GM21381 (cell line): ENCODE measurements around the gene NEK5.
"Not testable (repeated sequence)": the region's sequence is repeated elsewhere in the genome, so short reads cannot be mapped to it uniquely, and the experiment has no call there.

Experiments
- ATAC-seq: cut with Tn5 transposase; IDR thresholded peaks from one replicate; pipeline ENCODE4 v1.9.1; 2021; ENCODE audit warnings: mild to moderate bottlenecking, moderate library complexity; ENCODE audit not compliant: unreplicated experiment

The NEK5 gene, protein sequence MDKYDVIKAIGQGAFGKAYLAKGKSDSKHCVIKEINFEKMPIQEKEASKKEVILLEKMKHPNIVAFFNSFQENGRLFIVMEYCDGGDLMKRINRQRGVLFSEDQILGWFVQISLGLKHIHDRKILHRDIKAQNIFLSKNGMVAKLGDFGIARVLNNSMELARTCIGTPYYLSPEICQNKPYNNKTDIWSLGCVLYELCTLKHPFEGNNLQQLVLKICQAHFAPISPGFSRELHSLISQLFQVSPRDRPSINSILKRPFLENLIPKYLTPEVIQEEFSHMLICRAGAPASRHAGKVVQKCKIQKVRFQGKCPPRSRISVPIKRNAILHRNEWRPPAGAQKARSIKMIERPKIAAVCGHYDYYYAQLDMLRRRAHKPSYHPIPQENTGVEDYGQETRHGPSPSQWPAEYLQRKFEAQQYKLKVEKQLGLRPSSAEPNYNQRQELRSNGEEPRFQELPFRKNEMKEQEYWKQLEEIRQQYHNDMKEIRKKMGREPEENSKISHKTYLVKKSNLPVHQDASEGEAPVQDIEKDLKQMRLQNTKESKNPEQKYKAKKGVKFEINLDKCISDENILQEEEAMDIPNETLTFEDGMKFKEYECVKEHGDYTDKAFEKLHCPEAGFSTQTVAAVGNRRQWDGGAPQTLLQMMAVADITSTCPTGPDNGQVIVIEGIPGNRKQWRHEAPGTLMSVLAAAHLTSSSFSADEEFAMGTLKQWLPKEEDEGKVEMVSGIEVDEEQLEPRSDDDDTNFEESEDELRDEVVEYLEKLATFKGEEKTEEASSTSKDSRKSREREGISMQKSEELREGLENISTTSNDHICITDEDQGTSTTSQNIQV

DNA sequence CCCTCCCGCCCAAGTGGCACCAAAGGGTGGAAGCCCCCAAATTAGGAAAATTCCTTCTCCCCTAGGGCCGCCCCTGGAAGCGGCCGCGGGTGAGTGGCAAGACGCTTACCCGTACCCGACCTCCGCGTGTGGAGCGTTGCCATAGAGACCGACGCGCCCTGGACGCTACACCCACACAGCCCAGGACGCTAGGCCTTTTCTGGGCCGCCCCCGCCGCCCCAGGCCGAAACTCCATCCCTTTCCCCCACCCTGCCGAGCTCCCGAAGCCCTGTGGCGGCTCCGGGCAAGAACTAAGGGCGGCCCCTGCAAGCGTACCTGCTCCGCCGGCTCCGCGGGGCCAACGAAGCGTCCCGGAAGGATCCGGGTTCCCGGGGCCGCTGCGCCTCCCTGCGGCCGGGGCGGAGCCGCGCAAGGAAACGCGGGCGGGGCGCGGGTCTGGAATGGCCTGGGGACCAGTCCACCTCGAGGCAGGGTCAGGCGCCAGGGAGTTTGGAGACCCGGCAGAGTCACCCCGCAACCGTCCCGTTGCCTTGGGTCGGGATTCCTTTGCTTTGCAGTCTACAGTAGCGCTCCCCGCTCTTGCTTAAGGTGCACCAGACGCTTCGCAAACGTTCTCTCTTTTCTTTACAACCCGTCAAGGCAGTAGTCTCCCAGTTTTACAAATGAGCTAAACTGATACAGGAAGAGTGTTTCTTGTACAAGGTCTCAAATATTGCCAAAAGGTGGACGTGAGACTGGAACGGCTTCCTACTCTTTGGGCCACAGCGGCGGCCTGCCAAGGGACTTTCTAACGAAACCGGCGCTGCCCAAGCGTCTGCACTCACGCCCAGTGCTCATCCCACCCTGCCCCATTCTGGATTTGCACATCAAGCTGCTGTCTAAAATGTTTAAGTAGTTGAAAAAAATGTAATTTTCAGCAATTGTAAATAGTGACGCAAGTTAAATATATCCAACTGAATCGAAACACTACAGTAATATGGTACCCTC is at the start of gene NEK5:
Gene NEK5 (minus strand): TSS at position 360 of the 987 bp plus-strand sequence. CDS start 1,591 bp downstream, outside the sequence.
- ATAC-seq, result peak; percentile 60

DNA sequence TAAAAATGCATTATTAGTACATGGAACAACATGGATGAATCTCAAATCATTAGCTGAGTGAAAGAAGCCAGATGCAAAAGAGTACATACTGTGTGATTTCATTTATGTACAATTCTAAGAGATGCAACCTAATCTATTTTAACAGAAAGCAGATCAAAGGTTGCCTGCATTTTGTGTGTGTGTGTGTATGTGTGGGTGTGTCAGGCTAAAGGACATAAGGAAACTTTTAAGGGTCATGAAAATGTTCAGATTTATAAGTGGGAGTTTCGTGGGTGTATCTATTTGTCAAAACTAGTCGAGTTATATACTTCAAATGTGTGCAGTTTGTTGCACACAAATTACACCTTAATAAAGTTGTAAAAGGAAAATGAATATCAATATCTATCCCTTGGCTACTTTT is 48.4 kb upstream of the NEK5 start:
- ATAC-seq, result no peak

DNA sequence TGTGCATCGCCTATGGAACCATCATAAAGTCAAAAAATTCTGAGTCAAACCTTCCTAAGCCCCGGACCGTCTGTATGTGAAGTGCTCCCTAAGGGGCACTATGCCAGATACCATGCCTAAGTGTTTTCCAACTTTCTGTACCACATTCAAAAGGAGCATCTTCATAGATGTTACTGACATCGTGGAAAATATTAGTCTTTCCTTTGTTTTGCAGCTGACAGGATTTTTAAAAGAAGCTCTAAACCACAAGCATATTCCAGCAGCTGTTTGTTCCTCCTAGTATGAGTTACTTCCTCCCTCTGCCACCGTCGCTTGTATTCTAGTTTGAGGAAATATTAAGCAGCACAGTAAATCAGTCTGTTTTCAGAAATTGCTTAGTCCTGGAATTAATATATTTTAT is 45.1 kb upstream of the NEK5 start:
- ATAC-seq, result not testable (repeated sequence)

DNA sequence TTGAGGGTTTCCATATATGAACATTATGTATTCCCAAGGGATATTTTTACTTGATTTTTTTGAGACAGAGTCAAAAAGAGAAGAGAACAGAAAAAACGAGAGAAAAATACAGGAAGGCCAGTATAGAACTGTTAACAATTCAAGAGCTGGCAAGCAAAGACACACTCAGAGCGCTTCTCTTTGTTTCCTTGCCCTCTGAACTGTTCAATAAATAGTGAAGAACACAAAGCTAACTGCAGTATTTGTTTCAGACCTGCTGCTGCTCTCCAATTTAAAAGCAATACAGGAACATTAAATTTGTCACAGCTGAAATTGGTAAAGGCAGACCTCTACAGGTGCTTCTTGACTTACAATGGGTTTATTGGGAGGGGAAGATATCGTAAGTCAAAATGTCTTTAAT is 44.5 kb upstream of the NEK5 start:
- ATAC-seq, result no peak

DNA sequence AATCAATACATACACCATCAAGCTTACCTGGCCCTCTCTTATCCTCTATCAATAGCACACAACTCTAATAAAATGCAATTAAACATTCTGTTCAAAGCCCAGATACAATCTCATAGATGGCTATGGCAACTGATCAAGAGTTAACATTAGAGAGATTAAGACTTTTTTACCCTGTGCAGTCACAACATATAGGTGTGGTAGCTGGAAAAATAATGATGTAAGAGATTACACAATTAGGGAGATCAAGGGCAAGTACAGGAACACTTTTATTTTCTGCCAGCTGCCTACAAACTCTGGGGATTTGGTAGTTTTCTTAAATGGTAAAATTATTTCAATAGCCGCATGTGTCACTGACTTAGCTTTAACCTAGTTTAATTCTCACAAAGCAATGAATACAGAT is 42.8 kb upstream of the NEK5 start:
- not testable (repeated sequence) for ATAC-seq

DNA sequence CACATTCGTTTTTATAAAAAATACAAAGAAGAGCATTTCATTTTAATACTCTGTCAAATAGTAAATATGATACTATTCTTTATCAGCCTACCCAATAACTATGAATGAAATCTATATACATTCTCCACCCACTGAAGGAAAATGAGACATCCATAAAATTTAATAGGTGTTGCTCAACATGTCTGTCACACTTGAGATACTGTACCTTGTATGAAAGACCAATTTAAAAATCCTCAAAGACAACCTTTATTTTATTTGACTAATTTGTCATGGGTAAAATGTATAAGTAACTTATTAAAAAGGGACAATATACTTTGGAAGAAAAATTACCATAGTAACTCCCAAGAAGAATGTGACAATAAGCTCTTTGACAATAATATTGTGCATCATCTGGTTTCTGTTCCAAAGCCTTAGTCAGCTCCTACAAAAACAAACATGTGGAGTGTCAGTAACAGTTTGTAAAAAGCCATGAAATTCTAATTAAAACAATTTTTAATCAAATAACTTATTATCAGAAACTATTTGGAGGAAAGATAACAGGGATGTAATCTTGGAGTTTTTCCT is 42.0 kb upstream of the NEK5 start:
- not testable (repeated sequence) for ATAC-seq

DNA sequence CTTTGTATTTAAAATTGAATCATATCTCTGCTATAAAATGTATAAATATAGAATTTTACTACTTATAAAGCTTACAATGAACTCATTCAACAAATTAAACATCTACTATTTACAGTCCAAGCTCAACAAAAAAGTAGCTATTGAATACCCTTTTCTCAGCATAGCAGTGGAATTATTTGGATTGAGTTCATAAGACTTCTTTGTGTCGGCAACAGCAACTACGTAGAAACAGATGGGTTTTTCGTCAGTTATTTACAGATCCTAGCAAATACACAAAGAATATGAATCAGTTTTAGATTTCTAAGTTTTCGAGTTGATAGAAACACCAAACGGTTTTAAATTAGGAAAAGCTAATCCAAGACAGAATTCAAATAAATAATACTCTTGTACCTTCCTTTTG is 41.0 kb upstream of the NEK5 start:
- no peak for ATAC-seq

DNA sequence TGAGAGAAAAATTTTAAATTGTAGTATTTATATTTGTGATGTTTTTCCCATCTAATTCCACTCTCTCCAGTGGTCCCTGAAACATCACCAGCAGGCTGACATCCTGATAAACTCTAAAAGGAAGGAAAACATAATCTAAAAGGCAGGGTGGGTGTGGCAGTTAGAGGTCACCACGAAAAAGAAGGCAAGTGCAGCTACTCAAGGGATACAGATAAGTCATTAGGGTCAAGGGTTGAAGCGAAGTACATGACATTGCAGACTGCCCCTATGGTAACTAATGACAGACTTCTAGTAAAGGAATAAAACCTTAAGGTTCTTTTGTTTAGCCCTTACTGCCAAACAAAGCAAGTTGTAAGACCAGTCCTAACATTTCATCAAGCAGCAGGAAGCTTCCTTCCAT is 36.5 kb upstream of the NEK5 start:
- no peak for ATAC-seq

DNA sequence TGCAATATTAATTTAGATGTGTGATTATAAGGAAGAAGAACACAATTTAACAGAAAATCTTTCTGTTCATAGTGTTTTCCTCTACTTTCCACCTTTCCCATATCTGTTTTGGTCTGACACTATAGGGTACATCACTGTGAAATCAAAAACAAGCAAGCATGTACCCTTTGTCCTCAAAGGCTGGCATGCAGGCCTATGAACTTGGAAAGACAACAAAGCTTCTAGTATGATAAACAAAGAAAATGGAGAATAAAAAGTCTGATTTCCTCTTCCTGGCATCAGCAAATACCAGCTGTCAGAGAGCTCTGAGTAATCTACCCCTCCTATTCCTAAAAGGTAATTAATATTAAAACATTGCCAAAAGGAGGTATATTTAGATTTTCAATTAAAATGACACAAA is 36.1 kb upstream of the NEK5 start:
- ATAC-seq, result no peak

DNA sequence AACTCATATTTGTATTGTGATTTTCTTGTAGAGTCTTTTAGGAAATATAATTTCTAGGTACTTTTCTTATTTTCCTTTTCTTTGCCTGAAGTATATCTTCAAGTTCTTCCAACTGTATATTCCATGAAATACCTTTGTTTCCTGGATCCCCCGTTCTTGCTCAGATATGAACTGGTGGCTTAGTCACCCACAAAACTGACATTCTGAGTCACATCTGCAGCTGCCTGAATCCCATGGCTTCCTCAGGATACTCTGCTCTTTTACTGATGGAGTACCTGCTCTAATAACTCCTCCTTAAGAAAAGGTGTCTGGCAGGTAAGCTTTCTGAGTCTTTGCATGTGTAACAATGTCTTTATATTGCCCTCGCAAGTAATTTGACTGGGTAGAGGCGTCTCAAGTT is 35.0 kb upstream of the NEK5 start:
- not testable (repeated sequence) for ATAC-seq

DNA sequence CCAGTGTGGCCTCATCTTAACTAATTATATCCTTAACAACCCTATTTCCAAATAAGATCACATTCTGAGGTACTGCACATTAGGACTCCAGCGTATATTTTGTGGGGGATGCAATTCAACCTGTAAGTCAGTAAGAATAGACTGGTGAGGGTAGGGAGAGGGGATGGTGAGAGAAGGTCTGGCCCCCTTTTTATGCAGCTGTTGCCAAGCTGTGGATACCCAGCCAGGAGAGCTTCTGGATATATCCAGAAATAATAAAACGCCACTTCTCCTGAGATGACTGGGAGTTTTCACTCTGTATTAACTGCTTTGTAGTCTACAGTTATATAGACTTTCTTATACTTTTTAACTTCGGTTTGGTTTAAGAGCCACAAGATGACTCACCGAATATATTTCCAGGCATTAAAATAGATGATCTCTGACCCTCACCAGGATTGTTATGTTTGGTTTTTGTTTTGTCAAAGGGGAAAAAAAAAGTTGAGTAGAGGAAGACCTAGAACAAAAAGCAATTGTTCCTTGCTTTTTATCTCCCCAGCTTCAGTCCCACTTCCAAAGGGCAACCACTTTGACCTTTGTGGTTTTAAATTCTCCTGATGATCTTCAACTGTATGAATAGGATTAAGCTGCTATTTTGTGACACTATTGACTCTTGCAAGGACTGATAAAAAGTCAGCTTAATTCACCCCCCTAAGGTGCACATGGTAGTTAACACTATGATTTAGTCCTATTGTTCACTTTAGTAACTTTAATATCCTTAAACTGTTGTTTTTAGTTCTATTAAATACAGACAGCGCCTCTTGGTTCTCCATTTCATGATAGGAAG is 33.6 kb upstream of the NEK5 start:
- ATAC-seq, result no peak

DNA sequence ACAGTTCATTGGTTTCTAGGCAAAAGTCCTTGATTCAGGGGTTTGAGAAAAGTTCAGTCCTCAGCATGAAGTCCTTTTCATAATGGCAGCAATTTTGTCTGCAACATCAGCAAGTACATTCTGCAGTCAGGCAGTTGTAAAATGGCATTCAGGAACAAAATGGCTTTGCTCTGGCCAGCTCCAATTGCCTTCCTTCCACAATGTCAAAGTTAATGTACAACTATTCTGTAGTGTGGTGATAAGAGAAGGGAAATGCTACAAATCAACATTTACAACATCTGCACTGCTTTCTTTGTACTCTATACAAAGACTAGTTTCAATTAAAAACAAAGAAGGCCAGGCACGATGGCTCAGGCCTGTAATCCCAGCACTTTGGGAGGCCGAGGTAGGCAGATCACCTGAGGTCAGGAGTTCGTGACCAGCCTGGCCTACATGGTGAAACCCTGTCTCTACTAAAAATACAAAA is 32.3 kb upstream of the NEK5 start:
- no peak for ATAC-seq

DNA sequence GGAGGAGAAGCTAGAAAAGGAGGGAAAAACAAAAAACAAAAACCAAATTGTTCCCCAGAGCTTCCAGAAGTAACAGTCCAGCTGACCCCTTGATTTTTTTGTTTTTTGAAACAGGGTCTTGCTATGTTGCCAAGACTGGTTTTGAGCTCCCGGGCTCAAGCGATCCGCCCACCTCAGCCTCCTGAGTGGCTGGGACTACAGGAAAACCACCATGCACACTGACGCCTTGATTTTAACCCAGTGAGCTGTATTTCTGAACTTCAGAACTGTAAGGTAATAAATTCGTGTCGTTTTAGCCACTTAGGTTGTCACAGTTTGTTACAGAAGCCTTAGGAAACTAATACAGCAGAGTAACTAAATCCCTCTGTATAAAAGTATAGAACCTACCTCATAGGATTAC is 31.6 kb upstream of the NEK5 start:
- no peak for ATAC-seq

DNA sequence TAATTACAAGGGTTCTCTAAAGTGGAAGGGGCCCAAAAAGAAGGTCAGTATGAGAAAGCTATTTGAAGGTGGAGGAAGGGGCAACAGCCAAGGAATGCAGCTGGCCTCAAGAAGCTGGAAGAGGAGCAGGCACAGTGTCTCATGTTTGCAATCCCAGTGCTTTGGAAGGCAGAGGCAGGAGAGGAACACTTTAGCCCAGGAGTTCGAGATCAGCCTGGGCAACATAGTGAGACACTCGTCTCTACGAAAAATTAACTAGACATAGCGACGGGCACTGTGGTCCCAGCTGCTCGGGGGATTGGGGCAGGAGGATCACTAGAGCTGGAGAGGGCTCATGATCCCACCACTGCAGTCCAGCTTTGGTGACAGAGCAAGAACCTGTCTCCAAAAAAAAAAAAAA is 31.2 kb upstream of the NEK5 start:
- no peak for ATAC-seq

DNA sequence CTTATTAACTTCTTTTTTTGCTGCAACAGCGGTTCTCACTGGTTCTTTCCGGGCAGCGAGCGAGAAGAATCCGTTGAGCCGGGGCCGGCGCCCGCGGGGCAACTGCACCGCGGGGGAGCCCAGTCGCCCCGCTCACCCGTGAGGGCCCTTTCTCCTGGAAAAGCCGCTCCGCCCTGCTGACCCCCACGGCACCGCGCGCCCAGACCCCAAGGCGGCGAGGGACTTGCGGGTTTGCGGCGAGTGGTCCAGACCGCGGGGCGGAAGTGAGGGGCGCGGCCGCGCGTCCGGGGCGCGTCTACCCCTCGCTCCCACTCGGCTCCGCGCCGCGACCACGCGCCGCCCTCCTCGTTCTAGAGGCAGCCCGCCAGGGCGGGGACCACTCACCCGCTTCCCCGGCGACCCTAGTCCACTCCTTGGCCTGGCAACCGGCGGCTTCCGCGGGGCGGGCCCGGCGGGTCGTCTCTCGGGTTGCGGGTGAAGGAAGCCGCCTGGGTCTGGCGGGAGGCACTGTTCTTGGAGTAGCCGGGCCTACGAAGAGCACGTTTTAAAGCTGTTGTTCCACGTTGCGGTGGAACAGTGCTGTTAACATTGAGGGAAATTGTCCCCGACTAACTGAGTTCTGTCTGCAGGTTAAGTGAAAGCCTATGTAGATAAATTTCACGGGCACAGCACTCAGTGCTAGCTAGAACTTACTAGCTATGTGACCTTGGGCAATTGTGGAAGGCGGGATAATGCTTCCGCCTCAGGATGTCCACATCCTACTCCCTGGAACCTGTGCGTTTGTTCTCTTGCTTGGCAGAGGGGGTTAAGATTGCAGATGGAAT is 30.5 kb upstream of the NEK5 start, which contains the start of gene NEK3:
Gene NEK3 (minus strand): TSS at position 439 of the 824 bp plus-strand sequence. CDS start 3,406 bp downstream, outside the sequence.
- ATAC-seq, result peak; percentile 72

DNA sequence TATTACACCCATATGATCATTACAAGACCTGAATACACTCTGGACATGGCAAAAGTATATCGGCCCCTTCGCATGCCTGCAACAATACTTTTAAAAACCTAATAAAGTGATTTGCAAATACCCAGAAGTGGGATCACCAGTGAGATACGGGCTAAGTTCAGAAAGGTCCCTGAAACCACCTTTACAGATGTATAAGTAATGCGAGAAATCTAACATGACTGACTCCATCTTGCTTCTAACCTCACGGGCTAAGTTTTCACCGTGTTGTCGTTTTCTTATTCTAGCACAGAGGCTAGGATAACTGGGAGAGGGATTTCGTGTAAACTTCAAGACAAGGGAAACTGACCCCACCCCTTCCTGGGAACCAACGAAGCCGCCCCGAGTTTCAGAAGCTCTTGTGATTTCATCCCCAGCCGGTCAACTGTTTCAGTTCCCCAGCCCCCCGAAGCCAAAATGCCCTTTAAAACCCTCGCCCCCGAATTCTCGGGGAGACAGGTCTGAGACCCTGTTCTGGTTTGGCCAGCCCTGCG is 29.8 kb upstream of the NEK5 start:
- ATAC-seq, result peak; percentile 30

DNA sequence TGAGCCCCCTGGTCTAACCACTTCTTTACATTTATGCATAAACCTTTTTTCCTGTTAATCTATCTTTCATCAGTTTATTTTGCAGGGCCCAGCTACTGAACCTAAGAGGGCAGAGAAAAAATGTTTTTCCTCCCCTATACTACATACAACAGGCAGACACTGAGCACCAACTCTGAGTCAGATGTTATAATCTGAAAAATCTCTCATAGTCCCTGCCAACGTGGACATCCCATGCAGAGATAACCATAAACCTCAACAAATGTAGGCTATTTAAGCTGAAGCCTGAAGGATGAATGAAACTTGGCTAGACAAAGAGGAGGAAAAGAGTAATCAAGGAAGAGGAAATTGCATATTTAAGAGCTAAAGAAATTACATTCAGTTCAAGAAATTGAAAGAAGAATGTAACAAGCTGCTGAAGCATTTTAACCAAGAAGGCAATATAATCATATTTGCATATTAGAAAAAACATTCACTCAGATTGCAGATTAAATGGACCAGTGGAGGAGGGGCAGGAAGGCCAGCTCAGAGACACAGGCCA is 27.9 kb upstream of the NEK5 start:
- no peak for ATAC-seq

DNA sequence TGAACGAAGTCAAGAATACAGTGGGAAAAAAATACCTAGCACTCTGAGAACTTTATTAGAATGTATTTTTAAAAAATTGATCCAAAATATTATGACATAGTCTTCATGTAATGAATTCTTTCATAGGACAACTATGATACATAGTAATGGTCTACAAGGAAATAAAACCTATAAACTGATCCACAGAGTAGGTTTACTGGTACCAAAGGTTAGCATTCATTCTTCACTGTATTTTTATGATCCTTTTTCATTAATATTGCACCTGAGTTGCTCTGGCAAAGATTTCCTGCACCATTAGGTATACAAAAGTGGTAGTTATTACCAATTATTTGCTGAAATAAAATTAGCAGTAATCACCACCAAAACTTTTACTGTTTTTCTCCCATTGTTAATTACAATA is 26.3 kb upstream of the NEK5 start:
- no peak for ATAC-seq
